T follicular helper cell (primary cell): ENCODE measurements around the gene PLEK.
A peak's percentile ranks its signal among the peaks of the same experiment; 100 is the strongest.
"Not testable (repeated sequence)": the region's sequence is repeated elsewhere in the genome, so short reads cannot be mapped to it uniquely, and the experiment has no call there.

ENCODE experiments used
- DNase-seq: peaks from one replicate; pipeline ENCODE4 v3.0.0-alpha.2; 2020; ENCODE audit warnings: low read depth

The PLEK gene

GRCh38 chr2:68441179-68441993, 76.3 kb downstream of the PLEK start:
- peak; percentile 74 for DNase-seq

GRCh38 chr2:68441994-68442322, 76.9 kb downstream of the PLEK start:
- DNase-seq = no peak

DNA sequence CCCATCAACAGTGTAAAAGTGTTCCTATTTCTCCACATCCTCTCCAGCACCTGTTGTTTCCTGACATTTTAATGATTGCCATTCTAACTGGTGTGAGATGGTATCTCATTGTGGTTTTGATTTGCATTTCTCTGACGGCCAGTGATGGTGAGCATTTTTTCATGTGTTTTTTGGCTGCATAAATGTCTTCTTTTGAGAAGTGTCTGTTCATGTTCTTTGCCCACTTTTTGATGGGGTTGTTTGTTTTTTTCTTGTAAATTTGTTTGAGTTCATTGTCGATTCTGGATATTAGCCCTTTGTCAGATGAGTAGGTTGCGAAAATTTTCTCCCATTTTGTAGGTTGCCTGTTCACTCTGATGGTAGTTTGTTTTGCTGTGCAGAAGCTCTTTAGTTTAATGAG, 81.3 kb downstream of the PLEK start:
- DNase-seq = not testable (repeated sequence)
